KMS-11 (cell line): Measurements from ENCODE around the gene DLG2.

Experiments
- H2AFZ ChIP-seq: fragments of 200-600 bp; sonication (generic); 2 replicates; pipeline ENCODE4 v1.6.1; 2016; ENCODE audit warnings: antibody characterized with exemption, mixed run types, low read depth
- H3K27ac ChIP-seq: fragments of 200-600 bp; sonication (generic); 2 replicates; pipeline ENCODE4 v1.6.1; 2016; ENCODE audit warnings: mild to moderate bottlenecking, mixed run types
- H3K27me3 ChIP-seq: fragments of 200-600 bp; sonication (generic); 2 replicates; pipeline ENCODE4 v1.6.1; 2017; ENCODE audit warnings: mild to moderate bottlenecking, low read depth, mixed run types, moderate library complexity; ENCODE audit not compliant: insufficient read depth
- H3K36me3 ChIP-seq: fragments of 200-600 bp; sonication (generic); 2 replicates; pipeline ENCODE4 v1.6.1; 2017; ENCODE audit warnings: mild to moderate bottlenecking, mixed run types; ENCODE audit not compliant: insufficient read depth
- H3K4me1 ChIP-seq: fragments of 200-600 bp; sonication (generic); 2 replicates; pipeline ENCODE4 v1.6.1; 2016; ENCODE audit warnings: mild to moderate bottlenecking, low read depth, mixed run types; ENCODE audit not compliant: poor library complexity, severe bottlenecking
- H3K4me2 ChIP-seq: fragments of 200-600 bp; sonication (generic); 2 replicates; pipeline ENCODE4 v1.7.0; 2016; ENCODE audit warnings: mild to moderate bottlenecking, mixed run types
- H3K4me3 ChIP-seq: fragments of 200-600 bp; sonication (generic); IDR thresholded peaks from 2 replicates; pipeline ENCODE4 v1.6.1; 2017; ENCODE audit warnings: low read depth, low read length, mixed read lengths; ENCODE audit not compliant: insufficient read depth
- H3K79me2 ChIP-seq: fragments of 200-600 bp; sonication (generic); 2 replicates; pipeline ENCODE4 v1.6.1; 2016; ENCODE audit warnings: low read depth, mixed run types; ENCODE audit not compliant: insufficient read depth
- H3K9ac ChIP-seq: fragments of 200-600 bp; sonication (generic); 2 replicates; pipeline ENCODE4 v1.6.1; 2016; ENCODE audit warnings: mild to moderate bottlenecking, mixed run types
- H4K20me1 ChIP-seq: fragments of 200-600 bp; sonication (generic); 2 replicates; pipeline ENCODE4 v1.6.1; 2016; ENCODE audit warnings: mild to moderate bottlenecking, mixed run types; ENCODE audit not compliant: insufficient read depth
- TF ChIP-seq, protein P1 (sequence below): fragments of 200-600 bp; sonication (generic); conservative IDR thresholded peaks from 2 replicates; pipeline ENCODE4 v1.6.1; 2017; ENCODE audit warnings: low read depth, mild to moderate bottlenecking, antibody characterized with exemption, low read length, moderate library complexity, mixed read lengths

The DLG2 gene

GRCh38 chr11:84564180-84564866 is 1062.8 kb downstream of the DLG2 start:
- TF ChIP-seq, protein P1, sequence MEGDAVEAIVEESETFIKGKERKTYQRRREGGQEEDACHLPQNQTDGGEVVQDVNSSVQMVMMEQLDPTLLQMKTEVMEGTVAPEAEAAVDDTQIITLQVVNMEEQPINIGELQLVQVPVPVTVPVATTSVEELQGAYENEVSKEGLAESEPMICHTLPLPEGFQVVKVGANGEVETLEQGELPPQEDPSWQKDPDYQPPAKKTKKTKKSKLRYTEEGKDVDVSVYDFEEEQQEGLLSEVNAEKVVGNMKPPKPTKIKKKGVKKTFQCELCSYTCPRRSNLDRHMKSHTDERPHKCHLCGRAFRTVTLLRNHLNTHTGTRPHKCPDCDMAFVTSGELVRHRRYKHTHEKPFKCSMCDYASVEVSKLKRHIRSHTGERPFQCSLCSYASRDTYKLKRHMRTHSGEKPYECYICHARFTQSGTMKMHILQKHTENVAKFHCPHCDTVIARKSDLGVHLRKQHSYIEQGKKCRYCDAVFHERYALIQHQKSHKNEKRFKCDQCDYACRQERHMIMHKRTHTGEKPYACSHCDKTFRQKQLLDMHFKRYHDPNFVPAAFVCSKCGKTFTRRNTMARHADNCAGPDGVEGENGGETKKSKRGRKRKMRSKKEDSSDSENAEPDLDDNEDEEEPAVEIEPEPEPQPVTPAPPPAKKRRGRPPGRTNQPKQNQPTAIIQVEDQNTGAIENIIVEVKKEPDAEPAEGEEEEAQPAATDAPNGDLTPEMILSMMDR: peak; percentile 93
- H3K27ac ChIP-seq: no peak overlapping the region
- no peak overlapping the region for H2AFZ ChIP-seq
- H3K4me3 ChIP-seq: no peak overlapping the region
- H3K79me2 ChIP-seq: no peaks in the 10 kb centered on the region
- no peaks in the 10 kb centered on the region for H4K20me1 ChIP-seq
- no peaks in the 10 kb centered on the region for H3K36me3 ChIP-seq
- H3K27me3 ChIP-seq: no peaks in the 10 kb centered on the region
- no peak overlapping the region for H3K9ac ChIP-seq
- no peak overlapping the region for H3K4me2 ChIP-seq
- no peaks in the 10 kb centered on the region for H3K4me1 ChIP-seq

DNA sequence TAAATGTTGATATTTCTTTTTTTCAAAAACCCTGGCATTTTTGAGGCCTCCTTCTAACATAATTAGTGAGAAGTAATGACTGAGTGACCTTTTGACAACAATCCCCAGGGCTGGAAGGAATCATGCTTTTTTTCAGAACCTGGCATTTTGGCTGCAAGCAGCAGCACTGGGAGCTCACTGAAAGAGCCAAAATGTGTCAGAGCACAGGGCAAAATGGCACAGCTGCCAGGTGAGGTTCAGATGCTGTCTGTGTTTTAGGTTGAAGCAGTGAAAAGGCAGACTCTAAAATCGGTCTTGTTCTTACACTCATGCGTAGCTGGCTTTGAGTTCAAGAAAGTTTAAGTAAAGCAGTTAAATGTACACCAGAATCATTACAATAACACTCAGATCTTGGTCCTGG is 1063.8 kb downstream of the DLG2 start:
- Histone ChIP-seq H3K4me2 (no peak overlapping the region), H3K4me1 (no peaks in the 10 kb centered on the region), H3K27ac (no peak overlapping the region), H4K20me1 (no peaks in the 10 kb centered on the region), H2AFZ (no peak overlapping the region), H3K79me2 (no peaks in the 10 kb centered on the region), H3K9ac (no peak overlapping the region), H3K36me3 (no peaks in the 10 kb centered on the region), H3K4me3 (no peak overlapping the region), H3K27me3 (no peaks in the 10 kb centered on the region)
- TF ChIP-seq, protein P1: no peak

GRCh38 chr11:84560206-84560605 is 1066.9 kb downstream of the DLG2 start:
- no peak overlapping the region for H3K27ac ChIP-seq
- no peaks in the 10 kb centered on the region for H3K27me3 ChIP-seq
- no peaks in the 10 kb centered on the region for H3K79me2 ChIP-seq
- no peaks in the 10 kb centered on the region for H3K4me1 ChIP-seq
- no peak overlapping the region for H3K4me3 ChIP-seq
- H3K4me2 ChIP-seq: no peak overlapping the region
- TF ChIP-seq, protein P1: no peak
- H3K36me3 ChIP-seq: no peaks in the 10 kb centered on the region
- H2AFZ ChIP-seq: no peak overlapping the region
- H3K9ac ChIP-seq: no peak overlapping the region
- H4K20me1 ChIP-seq: no peaks in the 10 kb centered on the region

GRCh38 chr11:84558085-84558905 is 1068.8 kb downstream of the DLG2 start:
- H3K79me2 ChIP-seq: no peaks in the 10 kb centered on the region

More at GRCh38 chr11:84558085-84558905, 1068.8 kb downstream of the DLG2 start:
- no peaks in the 10 kb centered on the region for H3K36me3 ChIP-seq
- no peak overlapping the region for H2AFZ ChIP-seq
- H3K4me1 ChIP-seq: no peaks in the 10 kb centered on the region
- no peak overlapping the region for H3K27ac ChIP-seq
- no peaks in the 10 kb centered on the region for H3K27me3 ChIP-seq
- no peak overlapping the region for H3K4me3 ChIP-seq
- no peak overlapping the region for H3K9ac ChIP-seq
- TF ChIP-seq, protein P1: peak; percentile 85
- H3K4me2 ChIP-seq: no peak overlapping the region
- no peaks in the 10 kb centered on the region for H4K20me1 ChIP-seq
